ENCODE measurements around the gene KCNQ2.

The KCNQ2 gene

GRCh38 chr20:63502671-63503172 is 30.3 kb upstream of the KCNQ2 start:
- H3K9me3 Mint-ChIP-seq = peaks cover 14% of the 10 kb centered on the region
- no peaks in the 10 kb centered on the region for H3K36me3 Mint-ChIP-seq (ENCODE audit: low read depth)
- H3K27ac Mint-ChIP-seq = no peak overlapping the region
- peaks cover 36% of the 10 kb centered on the region for H3K27me3 Mint-ChIP-seq (ENCODE audit: low read depth)
- H3K4me1 Mint-ChIP-seq = no peaks in the 10 kb centered on the region
- no peak overlapping the region for H3K4me3 Mint-ChIP-seq
- TF ChIP-seq CTCF (IDR thresholded peaks at IDR 0.05; ENCODE audit: unreplicated experiment in 3 of 3) = no peak

GRCh38 chr20:63501818-63502670 is 29.6 kb upstream of the KCNQ2 start:
- Mint-ChIP-seq H3K36me3 (ENCODE audit: low read depth) (no peaks in the 10 kb centered on the region), H3K4me3 (no peak overlapping the region), H3K27ac (no peak overlapping the region), H3K4me1 (no peaks in the 10 kb centered on the region), H3K27me3 (ENCODE audit: low read depth) (peaks cover 43% of the 10 kb centered on the region), H3K9me3 (peaks cover 13% of the 10 kb centered on the region)
- no peak for TF ChIP-seq CTCF (IDR thresholded peaks at IDR 0.05; ENCODE audit: unreplicated experiment in 3 of 3)

- no peak for TF ChIP-seq CTCF (IDR thresholded peaks at IDR 0.05; ENCODE audit: unreplicated experiment in 3 of 3)
- Mint-ChIP-seq H3K4me3 (peak overlapping the region; percentile 25 to 81 (median 75)), H3K9me3 (peaks cover 8% of the 10 kb centered on the region)
These were observed 28.7 kb upstream of the KCNQ2 start for GRCh38 chr20:63500902-63501817.

GRCh38 chr20:63500151-63500901 is 27.9 kb upstream of the KCNQ2 start:
- Mint-ChIP-seq H3K9me3 (peaks cover 8% of the 10 kb centered on the region), H3K4me1 (no peaks in the 10 kb centered on the region), H3K4me3 (no peak overlapping the region), H3K27me3 (ENCODE audit: low read depth) (peaks cover 55% of the 10 kb centered on the region), H3K36me3 (ENCODE audit: low read depth) (no peaks in the 10 kb centered on the region), H3K27ac (no peak overlapping the region)
- TF ChIP-seq CTCF (IDR thresholded peaks at IDR 0.05; ENCODE audit: unreplicated experiment in 3 of 3) = no peak

More at GRCh38 chr20:63500902-63501817, 28.7 kb upstream of the KCNQ2 start:
- no peaks in the 10 kb centered on the region for H3K4me1 Mint-ChIP-seq
- H3K36me3 Mint-ChIP-seq (ENCODE audit: low read depth) = no peaks in the 10 kb centered on the region
- no peak overlapping the region for H3K27ac Mint-ChIP-seq
- peaks cover 51% of the 10 kb centered on the region for H3K27me3 Mint-ChIP-seq (ENCODE audit: low read depth)

- Mint-ChIP-seq H3K27me3 (ENCODE audit: low read depth) (peaks cover 53% of the 10 kb centered on the region), H3K4me3 (peak overlapping the region in 1 of 3 experiments; percentile 31), H3K4me1 (no peaks in the 10 kb centered on the region), H3K36me3 (ENCODE audit: low read depth) (no peaks in the 10 kb centered on the region), H3K27ac (no peak overlapping the region), H3K9me3 (peaks cover 3% of the 10 kb centered on the region)
- no peak for TF ChIP-seq CTCF (IDR thresholded peaks at IDR 0.05; ENCODE audit: unreplicated experiment in 3 of 3)
These were observed 27.0 kb upstream of the KCNQ2 start for GRCh38 chr20:63499338-63499969.

All from nephron (organoid).